HFF-Myc (cell line): ENCODE results near the gene ZNF516.
A peak's percentile ranks its signal among the peaks of the same experiment; 100 is the strongest.

Source experiments
- DNase-seq: peaks from one replicate; pipeline ENCODE4 v3.0.0-alpha.2; 2011; ENCODE audit warnings: low read depth; ENCODE audit errors: extremely low read depth
- H3K4me3 ChIP-seq: replicated peaks from 2 replicates; pipeline ENCODE4 v1.5.1; 2011; ENCODE audit warnings: low read depth, mild to moderate bottlenecking, control low read depth, low read length
- TF ChIP-seq, protein P1 (sequence below): IDR thresholded peaks from 2 replicates; pipeline ENCODE4 v1.5.1; 2012; ENCODE audit warnings: mild to moderate bottlenecking, low read depth, low read length, control low read depth; ENCODE audit errors: missing control alignments

ZNF516 gene

GRCh38 chr18:76502551-76502950 is 7.5 kb upstream of the ZNF516 start:
- no peak overlapping the region for H3K4me3 ChIP-seq
- no peak for DNase-seq
- TF ChIP-seq, protein P1, sequence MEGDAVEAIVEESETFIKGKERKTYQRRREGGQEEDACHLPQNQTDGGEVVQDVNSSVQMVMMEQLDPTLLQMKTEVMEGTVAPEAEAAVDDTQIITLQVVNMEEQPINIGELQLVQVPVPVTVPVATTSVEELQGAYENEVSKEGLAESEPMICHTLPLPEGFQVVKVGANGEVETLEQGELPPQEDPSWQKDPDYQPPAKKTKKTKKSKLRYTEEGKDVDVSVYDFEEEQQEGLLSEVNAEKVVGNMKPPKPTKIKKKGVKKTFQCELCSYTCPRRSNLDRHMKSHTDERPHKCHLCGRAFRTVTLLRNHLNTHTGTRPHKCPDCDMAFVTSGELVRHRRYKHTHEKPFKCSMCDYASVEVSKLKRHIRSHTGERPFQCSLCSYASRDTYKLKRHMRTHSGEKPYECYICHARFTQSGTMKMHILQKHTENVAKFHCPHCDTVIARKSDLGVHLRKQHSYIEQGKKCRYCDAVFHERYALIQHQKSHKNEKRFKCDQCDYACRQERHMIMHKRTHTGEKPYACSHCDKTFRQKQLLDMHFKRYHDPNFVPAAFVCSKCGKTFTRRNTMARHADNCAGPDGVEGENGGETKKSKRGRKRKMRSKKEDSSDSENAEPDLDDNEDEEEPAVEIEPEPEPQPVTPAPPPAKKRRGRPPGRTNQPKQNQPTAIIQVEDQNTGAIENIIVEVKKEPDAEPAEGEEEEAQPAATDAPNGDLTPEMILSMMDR = no peak

DNA sequence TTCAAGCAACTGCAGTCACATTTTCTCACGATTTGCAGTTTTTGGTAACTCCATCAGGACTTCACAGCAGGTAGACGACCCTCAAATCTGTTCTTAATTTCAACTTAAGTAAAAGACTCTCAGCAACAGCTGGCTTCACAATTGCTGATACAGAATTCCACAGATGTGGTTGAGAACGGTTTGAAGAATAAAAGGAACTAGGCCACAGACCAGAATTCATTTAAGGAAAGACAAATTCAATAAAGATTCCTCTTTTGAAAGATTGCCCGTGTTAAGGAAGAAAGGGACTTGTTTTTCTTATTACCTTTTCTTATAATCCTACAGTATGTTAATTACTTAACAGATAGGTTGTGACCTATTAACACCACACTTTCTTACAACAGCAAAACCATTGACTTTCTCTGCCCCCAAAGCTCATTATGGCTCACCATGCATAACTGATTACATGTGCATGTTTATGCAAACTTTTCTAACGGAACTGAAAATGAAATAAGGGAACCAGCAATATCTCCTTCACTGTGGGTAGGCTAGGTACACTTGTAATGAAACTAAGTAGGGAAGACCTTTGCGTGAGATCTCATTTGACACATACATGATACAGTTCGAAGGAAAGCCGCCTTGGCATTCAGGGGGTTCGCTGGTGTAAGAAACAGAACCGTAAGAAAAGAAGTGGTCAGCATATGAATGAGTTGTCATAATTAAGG is 4.7 kb upstream of the ZNF516 start:
- TF ChIP-seq, protein P1 = no peak
- H3K4me3 ChIP-seq = no peak overlapping the region
- no peak for DNase-seq

DNA sequence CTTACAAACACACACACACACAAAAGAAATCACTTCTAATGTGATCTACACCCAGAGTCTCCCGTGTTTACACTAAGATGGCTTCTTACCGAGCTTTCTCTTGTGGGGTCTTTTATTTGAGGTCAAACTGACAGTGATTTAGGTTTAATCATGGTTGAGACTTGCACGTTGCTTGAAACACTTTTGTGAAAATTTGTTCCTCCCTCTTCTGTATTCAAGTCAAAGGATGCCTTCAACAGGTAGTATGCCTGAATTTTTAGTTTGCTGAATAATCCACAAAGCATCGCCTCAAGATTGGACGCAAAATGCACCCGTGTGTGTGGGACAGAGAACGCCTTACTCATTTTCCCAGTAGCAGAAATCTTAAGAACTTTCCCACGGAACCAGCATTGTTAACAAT is 4.0 kb upstream of the ZNF516 start:
- no peak for DNase-seq
- TF ChIP-seq, protein P1 = no peak
- H3K4me3 ChIP-seq = no peak overlapping the region

- no peak overlapping the region for H3K4me3 ChIP-seq
- TF ChIP-seq, protein P1 = no peak
- no peak for DNase-seq
Measured at GRCh38 chr18:76498064-76498463, 3.0 kb upstream of the ZNF516 start.

- H3K4me3 ChIP-seq = no peak overlapping the region
- DNase-seq = no peak
- TF ChIP-seq, protein P1 = no peak
Measured at GRCh38 chr18:76497021-76497420, 2.0 kb upstream of the ZNF516 start.

GRCh38 chr18:76496194-76496890 is 1.3 kb upstream of the ZNF516 start:
- peak overlapping the region; percentile 77 for H3K4me3 ChIP-seq
- TF ChIP-seq, protein P1 = no peak
- DNase-seq = no peak
